KOPT-K1 (cell line): Measurements from ENCODE around the gene WDR1.

Source experiments
- H3K27ac ChIP-seq: fragments of 200-600 bp; sonication (generic); 2 replicates; pipeline ENCODE4 v1.5.1; 2016; ENCODE audit warnings: antibody characterized with exemption, mild to moderate bottlenecking, low read depth, low read length; ENCODE audit not compliant: poor library complexity, severe bottlenecking
- H3K36me3 ChIP-seq: fragments of 200-600 bp; sonication (generic); 2 replicates; pipeline ENCODE4 v1.5.1; 2017; ENCODE audit warnings: antibody characterized with exemption, mild to moderate bottlenecking, low read length, moderate library complexity; ENCODE audit not compliant: insufficient read depth
- H3K9me3 ChIP-seq: fragments of 200-600 bp; sonication (generic); 2 replicates; pipeline ENCODE4 v1.5.1; 2017; ENCODE audit warnings: antibody characterized with exemption, low read length, mild to moderate bottlenecking; ENCODE audit not compliant: insufficient read depth, poor library complexity, severe bottlenecking

WDR1 gene

DNA sequence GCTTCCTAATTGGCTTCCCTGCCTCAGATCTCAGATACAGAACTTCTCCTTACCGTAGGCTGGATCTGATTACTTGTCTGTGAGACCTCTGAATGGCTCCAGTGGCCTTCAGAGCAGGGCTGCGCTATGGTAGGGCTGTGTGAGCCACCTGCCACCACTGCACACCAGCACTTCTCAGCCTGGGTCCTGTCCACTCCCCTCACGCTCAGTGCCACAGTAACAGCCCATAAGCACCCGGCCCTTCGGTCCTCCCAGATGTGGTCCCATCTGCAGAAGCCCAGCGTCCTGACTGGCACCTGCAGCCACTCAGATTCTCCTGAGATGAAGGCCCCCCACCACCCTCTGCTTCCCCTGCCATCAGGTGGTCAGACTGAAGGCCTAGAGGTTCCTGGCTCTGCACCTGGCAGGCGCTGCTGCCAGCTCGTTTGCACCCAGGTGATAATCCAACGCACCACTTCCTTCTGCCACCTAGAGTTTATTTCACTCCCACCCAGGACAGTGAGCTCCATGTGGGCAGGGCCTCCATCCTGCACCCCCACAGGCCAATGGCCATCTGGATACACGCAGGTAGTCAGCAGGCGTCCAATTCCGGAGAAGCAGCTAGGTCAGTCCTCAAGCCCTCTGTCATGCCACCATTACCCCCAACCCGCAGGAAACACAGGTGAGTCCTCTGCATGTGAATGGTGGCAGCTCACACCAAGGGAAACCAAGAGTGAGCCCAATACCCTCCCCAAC is 5.4 kb downstream of the WDR1 start:
- Histone ChIP-seq H3K27ac (peak overlapping the region; percentile 13), H3K36me3 (peaks cover 95% of the 10 kb centered on the region), H3K9me3 (no peaks in the 10 kb centered on the region)

DNA sequence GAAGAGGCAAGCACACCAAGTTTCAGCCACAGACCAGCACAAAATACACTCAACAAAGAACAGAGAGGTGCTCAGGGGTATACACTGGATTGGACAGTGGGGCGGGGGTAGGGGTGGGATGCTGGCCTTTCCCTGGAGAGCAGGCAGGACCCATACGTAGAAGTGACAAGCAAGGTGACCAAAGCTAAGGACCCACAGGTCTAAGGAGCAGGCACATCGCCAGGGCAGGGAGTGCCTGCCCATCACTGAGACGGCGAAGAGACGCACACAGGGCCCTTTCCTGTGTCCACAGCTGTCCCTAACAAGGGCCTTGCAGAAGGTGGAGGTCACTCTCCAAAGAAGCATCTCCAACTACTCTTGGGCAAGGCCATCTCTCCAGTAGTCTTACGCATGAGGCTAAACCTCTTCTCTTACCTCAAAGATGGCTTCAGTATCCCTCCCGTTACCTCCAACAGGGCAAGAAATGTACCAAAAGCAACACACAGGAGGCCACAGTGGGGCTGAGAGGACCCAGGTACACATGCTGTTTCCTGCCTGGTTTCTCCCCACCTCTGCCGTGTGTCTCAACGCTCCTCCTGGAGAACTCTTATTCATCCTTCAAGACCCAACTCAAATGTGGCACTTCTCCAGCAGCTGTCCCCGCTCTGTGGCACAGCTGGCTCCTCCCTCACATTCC is 6.5 kb downstream of the WDR1 start:
- H3K36me3 ChIP-seq, result peaks cover 100% of the 10 kb centered on the region
- H3K9me3 ChIP-seq, result no peaks in the 10 kb centered on the region
- H3K27ac ChIP-seq, result no peak overlapping the region

GRCh38 chr4:10108818-10109783 is 7.5 kb downstream of the WDR1 start:
- no peaks in the 10 kb centered on the region for H3K9me3 ChIP-seq
- peak overlapping the region; percentile 17 for H3K27ac ChIP-seq
- peaks cover 100% of the 10 kb centered on the region for H3K36me3 ChIP-seq

DNA sequence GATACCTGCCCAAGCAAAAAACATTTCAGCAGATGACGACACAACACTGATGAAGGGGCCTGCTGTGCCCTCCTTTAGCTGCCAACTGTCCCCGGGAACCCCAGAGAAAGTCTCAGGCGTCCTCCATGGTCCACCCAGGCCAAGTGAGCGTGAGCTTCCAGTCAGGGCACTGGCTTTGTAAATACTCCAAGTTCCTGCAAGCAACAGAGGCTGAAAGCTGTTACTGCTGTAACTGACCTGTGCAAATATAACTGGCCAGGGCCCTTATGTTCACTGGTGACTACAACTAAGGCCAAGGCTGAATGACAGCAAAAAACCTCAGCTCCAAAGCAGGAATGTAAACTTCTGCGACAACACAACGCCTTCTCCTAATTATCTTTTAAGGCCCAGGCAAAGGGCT is 8.2 kb downstream of the WDR1 start:
- Histone ChIP-seq H3K9me3 (no peaks in the 10 kb centered on the region), H3K36me3 (peaks cover 100% of the 10 kb centered on the region)

GRCh38 chr4:10107111-10108091 is 9.2 kb downstream of the WDR1 start:
- Histone ChIP-seq H3K27ac (no peak overlapping the region), H3K9me3 (no peaks in the 10 kb centered on the region), H3K36me3 (peaks cover 100% of the 10 kb centered on the region)

More for the DNA sequence above, 8.2 kb downstream of the WDR1 start:
- H3K27ac ChIP-seq, result peak overlapping the region; percentile 23

DNA sequence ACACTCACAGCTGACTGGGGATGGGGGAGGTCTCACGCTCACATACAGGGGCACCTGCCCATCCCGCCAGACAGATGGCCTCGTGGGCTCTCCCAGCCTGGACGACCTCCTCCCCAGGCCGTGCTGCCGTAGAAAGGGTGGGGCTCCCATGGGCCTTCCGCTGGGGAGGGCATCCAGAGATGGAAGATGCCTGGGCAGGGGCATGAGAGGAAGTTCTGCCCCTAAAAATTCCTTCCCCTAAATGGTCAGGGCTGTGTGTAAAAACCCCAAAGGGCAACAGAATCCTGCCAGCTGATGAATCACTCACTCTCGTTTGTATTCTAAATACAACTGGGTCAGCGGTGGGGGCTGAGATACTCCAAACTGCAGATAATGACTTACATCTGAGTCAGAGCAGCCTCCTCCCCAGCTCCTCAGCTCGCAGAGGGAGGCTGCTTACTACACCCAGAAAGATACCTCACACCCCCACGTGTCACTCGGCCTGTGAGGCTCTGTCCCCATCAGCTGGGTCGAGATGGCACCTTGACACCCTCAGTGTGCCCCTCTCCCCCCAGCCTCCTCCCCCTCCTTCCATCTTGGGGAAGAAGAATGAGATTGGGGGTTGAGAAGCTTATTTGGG is 10.1 kb downstream of the WDR1 start:
- Histone ChIP-seq H3K36me3 (peaks cover 100% of the 10 kb centered on the region), H3K9me3 (no peaks in the 10 kb centered on the region), H3K27ac (no peak overlapping the region)

GRCh38 chr4:10105920-10106319 is 10.7 kb downstream of the WDR1 start:
- H3K9me3 ChIP-seq, result no peaks in the 10 kb centered on the region
- peaks cover 100% of the 10 kb centered on the region for H3K36me3 ChIP-seq
- H3K27ac ChIP-seq, result no peak overlapping the region

DNA sequence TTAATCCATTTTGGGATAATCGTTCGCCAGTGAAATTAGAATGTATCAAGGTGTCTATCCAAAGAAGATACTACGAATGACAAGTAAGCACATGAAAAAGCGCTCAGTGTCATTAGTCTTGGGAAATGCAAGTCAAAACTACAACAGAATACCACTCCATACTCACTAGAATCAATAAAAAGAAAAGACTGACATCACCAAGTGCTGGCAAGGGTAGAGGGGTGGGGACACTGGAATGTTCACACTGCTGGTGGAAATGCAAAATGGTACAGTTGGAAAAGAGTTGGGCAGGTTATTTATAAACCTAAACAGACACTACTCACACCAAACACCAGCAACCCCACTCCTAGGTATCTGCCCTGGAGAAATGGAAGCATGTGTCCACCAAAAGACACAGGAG is 11.2 kb downstream of the WDR1 start:
- H3K9me3 ChIP-seq, result no peaks in the 10 kb centered on the region
- no peak overlapping the region for H3K27ac ChIP-seq
- H3K36me3 ChIP-seq, result peaks cover 100% of the 10 kb centered on the region

DNA sequence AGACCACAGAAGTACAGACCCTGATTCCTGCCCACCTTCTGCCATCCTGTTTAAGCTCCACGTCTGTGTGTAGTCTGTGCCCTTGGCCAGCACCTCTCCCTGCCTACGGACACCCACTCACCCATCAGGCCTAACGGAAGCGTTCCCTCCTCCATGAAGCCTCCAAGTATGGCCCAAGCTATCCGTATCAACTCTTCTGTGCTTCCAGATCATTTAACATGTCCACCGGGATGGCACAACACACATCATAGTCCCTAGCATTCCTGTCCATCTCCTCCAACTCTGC is 11.7 kb downstream of the WDR1 start:
- peaks cover 100% of the 10 kb centered on the region for H3K36me3 ChIP-seq
- H3K9me3 ChIP-seq, result no peaks in the 10 kb centered on the region
- no peak overlapping the region for H3K27ac ChIP-seq

DNA sequence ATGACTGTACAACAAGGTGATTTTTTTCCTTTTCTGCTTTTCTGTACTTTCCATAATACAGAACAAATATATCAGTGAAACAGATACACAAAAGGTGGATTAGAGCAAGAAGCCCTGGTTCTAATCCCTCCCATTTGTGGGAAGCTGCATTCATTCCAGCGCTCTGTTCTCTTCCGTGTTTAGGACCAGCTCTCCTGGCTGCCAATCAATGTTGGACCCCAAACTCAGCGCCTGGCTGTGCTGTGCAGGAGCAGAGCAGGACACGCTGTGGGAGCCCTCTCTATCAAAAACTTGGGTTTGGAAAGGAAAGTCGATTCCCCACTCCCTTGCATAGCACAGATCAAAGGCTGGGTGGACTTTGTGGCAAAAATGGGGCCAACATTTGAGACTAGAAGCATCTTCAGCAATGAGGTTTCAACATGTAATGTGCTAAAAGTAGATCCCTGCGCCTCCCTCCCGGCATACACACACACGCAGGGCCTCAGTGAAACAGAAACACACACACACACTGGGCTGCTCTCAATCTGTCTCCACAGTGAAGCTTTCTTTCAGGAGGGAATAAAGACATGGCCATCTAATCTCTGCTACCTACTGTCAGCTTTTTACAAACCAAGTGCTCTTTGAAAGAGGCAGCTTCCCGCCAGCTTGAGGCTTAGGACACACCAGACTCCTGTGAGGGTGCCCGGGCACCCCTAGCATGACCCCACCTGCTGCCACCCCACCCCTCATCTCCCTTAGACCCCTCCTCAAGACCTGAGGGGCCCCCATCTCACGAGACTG is 12.2 kb downstream of the WDR1 start:
- H3K27ac ChIP-seq, result no peak overlapping the region
- H3K36me3 ChIP-seq, result peaks cover 100% of the 10 kb centered on the region
- H3K9me3 ChIP-seq, result no peaks in the 10 kb centered on the region

GRCh38 chr4:10102474-10103332 is 13.9 kb downstream of the WDR1 start:
- Histone ChIP-seq H3K9me3 (no peaks in the 10 kb centered on the region), H3K27ac (peak overlapping the region; percentile 1), H3K36me3 (peaks cover 100% of the 10 kb centered on the region)

GRCh38 chr4:10101671-10102473 is 14.7 kb downstream of the WDR1 start:
- Histone ChIP-seq H3K27ac (peak overlapping the region; percentile 90), H3K9me3 (no peaks in the 10 kb centered on the region), H3K36me3 (peaks cover 100% of the 10 kb centered on the region)
